OCI-LY7 (cell line): ENCODE data around the gene SULT1A2. TPM values are rescaled to one million over a fixed set of nuclear protein-coding genes. Genes with fewer than 3 reads are reported as not detected.
A peak's percentile ranks its signal among the peaks of the same experiment; 100 is the strongest.
"Not testable (repeated sequence)": the region's sequence is repeated elsewhere in the genome, so short reads cannot be mapped to it uniquely, and the experiment has no call there.

Experiments used
- Bru-seq: library from RNA; stranded (reverse); fragments of 400-500 nt; gene quantifications from one replicate; lab custom pipeline; 2021; lab: Mats Ljungman, UMichigan
- BruChase-seq, 2 experiments: library from RNA; stranded (reverse); fragments of 400-500 nt; gene quantifications; one replicate each; lab custom pipeline; 2021; lab: Mats Ljungman, UMichigan
- BruUV-seq: library from RNA; stranded (reverse); fragments of 400-500 nt; replicated peaks from 2 replicates; lab custom pipeline; 2021; lab: Mats Ljungman, UMichigan
- CTCF ChIA-PET: fragments of 300-600 bp; sonication (Branson Sonifier 250); formaldehyde crosslinking; loops from one replicate; lab custom pipeline; 2022; ENCODE audit warnings: antibody characterized with exemption; ENCODE audit not compliant: unreplicated experiment; lab: Charles Lee
- POLR2A ChIA-PET: fragments of 300-600 bp; sonication (Branson Sonifier 250); formaldehyde crosslinking; loops from one replicate; lab custom pipeline; 2022; ENCODE audit warnings: antibody characterized with exemption; lab: Charles Lee
- DNase-seq: peaks from one replicate; pipeline ENCODE4 v3.0.0-alpha.2; 2015; ENCODE audit warnings: low spot score
- H2AFZ ChIP-seq: fragments of 200-600 bp; sonication (generic), shearing (Covaris generic); 2 replicates; pipeline ENCODE4 v1.6.1; 2014; ENCODE audit warnings: mild to moderate bottlenecking, antibody characterized with exemption, low read length, moderate library complexity
- H3K27ac ChIP-seq: fragments of 200-600 bp; sonication (generic); 2 replicates; pipeline ENCODE4 v1.5.1; 2014; ENCODE audit warnings: mixed run types, low read depth, mild to moderate bottlenecking, moderate library complexity, low read length, inconsistent platforms; ENCODE audit not compliant: poor library complexity, severe bottlenecking
- H3K36me3 ChIP-seq: fragments of 200-600 bp; sonication (generic); 2 replicates; pipeline ENCODE4 v1.6.1; 2014; ENCODE audit warnings: mild to moderate bottlenecking, antibody characterized with exemption, low read length, moderate library complexity, mixed read lengths; ENCODE audit not compliant: insufficient read depth
- H3K4me1 ChIP-seq: fragments of 200-600 bp; sonication (generic); 2 replicates; pipeline ENCODE4 v1.5.1; 2014; ENCODE audit warnings: mild to moderate bottlenecking, low read length; ENCODE audit not compliant: insufficient read depth, poor library complexity, severe bottlenecking
- H3K4me2 ChIP-seq: fragments of 200-600 bp; sonication (generic); 2 replicates; pipeline ENCODE4 v1.6.1; 2014; ENCODE audit warnings: mild to moderate bottlenecking, low read length
- H3K4me3 ChIP-seq: fragments of 200-600 bp; sonication (generic); 2 replicates; pipeline ENCODE4 v1.5.1; 2014; ENCODE audit warnings: mild to moderate bottlenecking, low read depth, low read length; ENCODE audit not compliant: poor library complexity, severe bottlenecking
- H3K79me2 ChIP-seq: fragments of 200-600 bp; sonication (generic); 2 replicates; pipeline ENCODE4 v1.6.1; 2016; ENCODE audit warnings: low read depth, mild to moderate bottlenecking, low read length, moderate library complexity, mixed read lengths; ENCODE audit not compliant: insufficient read depth
- H3K9me2 ChIP-seq: fragments of 200-600 bp; sonication (generic); 2 replicates; pipeline ENCODE4 v1.6.1; 2016; ENCODE audit warnings: mild to moderate bottlenecking, low read length, mixed read lengths; ENCODE audit not compliant: insufficient read depth
- H3K9me3 ChIP-seq: fragments of 200-600 bp; sonication (generic); 2 replicates; pipeline ENCODE4 v1.6.1; 2014; ENCODE audit warnings: mild to moderate bottlenecking, mixed run types, low read length, mixed read lengths
- H4K20me1 ChIP-seq: fragments of 200-600 bp; sonication (generic); 2 replicates; pipeline ENCODE4 v1.6.1; 2014; ENCODE audit warnings: mild to moderate bottlenecking, antibody characterized with exemption, low read length, moderate library complexity, mixed read lengths; ENCODE audit not compliant: insufficient read depth
- CTCF ChIP-seq: fragments of 200-600 bp; sonication (generic); conservative IDR thresholded peaks from 2 replicates; pipeline ENCODE4 v1.5.1; 2014; ENCODE audit warnings: mild to moderate bottlenecking, antibody characterized with exemption, low read length, moderate library complexity, mixed read lengths
- EZH2phosphoT487 ChIP-seq: fragments of 200-600 bp; sonication (generic); IDR thresholded peaks from 2 replicates; pipeline ENCODE4 v1.6.1; 2018; ENCODE audit warnings: low read depth, borderline replicate concordance, mild to moderate bottlenecking, mixed run types, antibody characterized with exemption, low read length, moderate library complexity, mixed read lengths
- intact Hi-C: fragments of 100-400 bp; cut with micrococcal nuclease; formaldehyde crosslinking; loops from one replicate; pipeline ENCODE4 v1.10.0; 2022; ENCODE audit not compliant: unreplicated experiment
- long read RNA-seq: library from polyadenylated mRNA; stranded (forward); transcript quantifications from one replicate; pipeline ENCODE4 v2.0.0, GENCODE V29; 2022
- total RNA-seq, 2 experiments: library from RNA; depleted of rRNA in 1 of 2; stranded (reverse); fragments of >200 nt in 1 of 2; shearing (Covaris generic) in 1 of 2; gene quantifications; 2 replicates each; pipeline ENCODE4 v1.2.3, GENCODE V29; 2014 to 2022

Gene SULT1A2
- 2.1 and 5.8 TPM in 2 replicates for total RNA-seq (2014; rRNA removed; shearing (Covaris generic))
- total RNA-seq (2022) = 3.0 and 3.7 TPM in 2 replicates
- Bru-seq, nascent RNA = percentile 29 among the genes with signal in this experiment
- percentile 46 among the genes with signal in this experiment for BruChase-seq, experiment 1, labeled RNA remaining after a 6-hour chase
- percentile 45 among the genes with signal in this experiment for BruChase-seq, experiment 2, labeled RNA remaining after a 2-hour chase
- long read RNA-seq, partial matches to known transcripts = 1 of 13 reads
- long read RNA-seq, other reads (novel, unspliced or antisense) = 12 of 13 reads

GRCh38 chr16:28596840-28597691, at the start of gene SULT1A2:
Gene SULT1A2 (minus strand): TSS chr16:28597050. CDS start chr16:28595930, 1,120 bp downstream.
- H2AFZ ChIP-seq = peak within 1 kb of the TSS; percentile 34; the same call in 1 of the 2 replicates
- no TSS peak for BruUV-seq

DNA sequence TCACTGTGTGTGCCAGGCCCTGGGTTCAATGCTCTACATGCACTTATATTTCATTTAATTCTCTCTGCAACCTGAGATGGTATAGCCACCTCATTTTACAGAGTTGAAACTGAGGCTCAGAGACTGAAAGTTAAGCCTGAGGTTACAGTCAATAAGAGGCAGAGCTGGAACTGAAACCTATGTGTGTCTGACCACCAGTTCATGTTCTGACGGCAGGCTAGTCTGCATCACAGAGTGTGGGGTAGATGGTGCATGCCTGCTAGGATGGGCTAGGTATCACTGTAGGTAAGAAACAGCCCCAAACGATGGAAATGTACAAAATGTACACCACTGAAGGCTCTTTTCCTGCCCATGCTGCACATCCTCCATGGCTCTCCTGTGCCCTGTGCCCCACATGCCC, 43.1 kb upstream of the SULT1A2 start:
- H3K9me3 ChIP-seq, H3K27ac ChIP-seq, H3K4me1 ChIP-seq, H4K20me1 ChIP-seq, H3K4me3 ChIP-seq, CTCF ChIA-PET, intact Hi-C loops, POLR2A ChIA-PET, DNase-seq, H2AFZ ChIP-seq, H3K79me2 ChIP-seq, H3K36me3 ChIP-seq, H3K9me2 ChIP-seq, BruUV-seq: not testable (repeated sequence)
- 0 out of 2 replicates have a peak overlapping the region, but pooled peaks have one; percentile 23 for H3K4me2 ChIP-seq

More at GRCh38 chr16:28596840-28597691, at the start of gene SULT1A2:
- H4K20me1 ChIP-seq = no peaks in the 10 kb centered on the region
- H3K9me3 ChIP-seq = no peaks in the 10 kb centered on the region
- no peaks in the 10 kb centered on the region for H3K79me2 ChIP-seq
- CTCF ChIA-PET = no interaction called here
- POLR2A ChIA-PET = interaction anchor here (0.6 kb wide), 1 partner anchor 19 kb away, joined by 3 read pairs; no protein-coding TSS in a partner anchor
- no peaks in the 10 kb centered on the region for H3K9me2 ChIP-seq
- H3K36me3 ChIP-seq = peaks cover 3% of the 10 kb centered on the region; the same call in 1 of the 2 replicates
- no peak within 1 kb of the TSS for H3K27ac ChIP-seq
- TF ChIP-seq CTCF (no peak), EZH2phosphoT487 (no peak)
- intact Hi-C loops = no loop called here
- H3K4me3 ChIP-seq = no peak within 1 kb of the TSS
- peaks cover 17% of the 10 kb centered on the region for H3K4me1 ChIP-seq
- peak within 1 kb of the TSS; percentile 33; the same call in 1 of the 2 replicates for H3K4me2 ChIP-seq
- DNase-seq = no peak

DNA sequence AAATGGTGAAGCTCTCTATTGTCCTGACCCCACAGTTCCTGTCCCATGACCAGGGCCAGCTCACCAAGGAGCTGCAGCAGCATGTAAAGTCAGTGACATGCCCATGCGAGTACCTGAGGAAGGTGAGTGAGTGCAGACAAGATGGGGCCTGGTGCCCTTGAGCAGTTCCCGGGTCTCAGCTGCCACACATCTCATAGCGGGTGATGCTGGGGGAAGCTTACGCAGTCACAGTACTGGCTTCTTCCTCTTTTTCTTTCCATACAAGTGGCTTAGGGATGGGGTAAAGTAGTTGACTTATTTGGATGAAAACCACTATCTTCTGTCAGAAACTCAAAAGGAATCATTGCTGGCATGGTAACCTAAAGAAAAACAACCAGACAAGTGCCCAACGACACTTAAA, 41.5 kb upstream of the SULT1A2 start:
- H2AFZ ChIP-seq, H3K9me3 ChIP-seq, H4K20me1 ChIP-seq, H3K79me2 ChIP-seq, H3K9me2 ChIP-seq, intact Hi-C loops, POLR2A ChIA-PET, H3K36me3 ChIP-seq, H3K4me3 ChIP-seq, DNase-seq, H3K27ac ChIP-seq, BruUV-seq, H3K4me1 ChIP-seq, H3K4me2 ChIP-seq, CTCF ChIA-PET: not testable (repeated sequence)

DNA sequence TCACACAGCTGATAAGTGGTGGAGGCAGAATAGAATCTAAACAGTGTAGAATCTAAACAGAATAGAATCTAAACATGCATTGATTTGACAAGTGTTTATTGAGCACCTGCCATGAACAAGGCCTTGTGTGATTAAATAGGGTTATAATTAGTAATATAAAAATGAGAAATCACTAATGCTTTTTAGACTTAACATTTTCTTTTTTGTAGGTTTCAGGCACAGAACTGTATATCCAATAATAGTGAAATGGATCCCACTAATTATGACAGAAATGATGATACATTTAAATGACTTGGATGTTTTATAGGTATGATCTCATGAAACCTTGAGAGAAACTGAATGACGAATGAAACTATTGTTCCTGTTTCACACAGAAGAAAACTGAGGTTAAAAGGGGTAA, 40.9 kb upstream of the SULT1A2 start, which contains the start of gene NPIPB8:
NPIPB8 (plus strand) TSS at position 301 of the 400 bp plus-strand sequence. CDS start 296 bp downstream, outside the sequence.
- H2AFZ ChIP-seq, POLR2A ChIA-PET, BruUV-seq, H3K9me2 ChIP-seq, H3K4me2 ChIP-seq, CTCF ChIA-PET, H3K79me2 ChIP-seq, intact Hi-C loops, H4K20me1 ChIP-seq, H3K36me3 ChIP-seq, H3K9me3 ChIP-seq, H3K4me3 ChIP-seq, DNase-seq, H3K4me1 ChIP-seq, H3K27ac ChIP-seq: not testable (repeated sequence)

DNA sequence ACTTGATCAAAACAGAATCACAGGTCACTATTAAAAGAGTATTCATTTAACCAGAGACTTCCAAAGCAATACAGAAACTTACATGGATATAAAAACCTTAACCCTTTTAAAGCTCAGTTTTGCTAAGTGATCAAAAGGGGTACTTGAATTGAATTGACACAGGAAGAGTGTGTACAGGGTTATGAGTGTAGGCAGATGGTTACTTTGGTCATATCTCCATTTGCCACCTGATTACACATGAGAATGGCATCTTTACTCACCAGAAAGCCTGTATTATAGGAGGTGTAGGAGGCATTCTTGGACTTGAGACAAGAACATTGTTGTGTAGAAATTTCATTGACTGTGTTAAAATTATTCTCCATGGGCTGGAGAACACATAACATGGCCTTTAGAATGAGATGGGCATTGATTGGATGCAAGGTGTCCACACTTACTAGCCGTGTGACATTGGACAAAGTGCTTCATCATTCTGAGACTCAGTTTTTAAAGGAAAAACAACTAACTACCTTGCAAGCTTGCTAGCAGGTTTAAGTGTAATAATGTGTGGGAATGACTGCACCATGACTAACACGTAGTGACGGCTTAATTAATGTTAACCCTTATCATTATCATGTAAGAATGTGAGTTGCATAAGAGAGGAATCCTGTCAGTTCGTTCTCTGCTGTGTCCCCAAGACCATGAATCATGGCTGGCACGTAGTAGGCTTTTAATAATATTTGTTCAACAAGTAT, 39.4 kb upstream of the SULT1A2 start:
- DNase-seq, H3K4me3 ChIP-seq, BruUV-seq, CTCF ChIA-PET, H2AFZ ChIP-seq, H3K79me2 ChIP-seq, H3K36me3 ChIP-seq, H3K4me1 ChIP-seq, H4K20me1 ChIP-seq, POLR2A ChIA-PET, intact Hi-C loops, H3K9me2 ChIP-seq, H3K4me2 ChIP-seq, H3K27ac ChIP-seq, H3K9me3 ChIP-seq: not testable (repeated sequence)
